Effector CD4-positive, alpha-beta T cell (primary cell): ENCODE results near the gene SIGLEC10. TPM values are rescaled to one million over a fixed set of nuclear protein-coding genes. Genes with fewer than 3 reads are reported as not detected.
"Not testable (repeated sequence)": the region's sequence is repeated elsewhere in the genome, so short reads cannot be mapped to it uniquely, and the experiment has no call there.

Experiments used
- DNase-seq: peaks from one replicate; pipeline ENCODE4 v3.0.0-alpha.2; 2020
- total RNA-seq: gene quantifications from one replicate; lab custom pipeline; 2026; lab: John Stamatoyannopoulos, UW

SIGLEC10 gene
- total RNA-seq: not detected

GRCh38 chr19:51417107-51417809 lies at the start of gene SIGLEC10:
TSS of gene SIGLEC10 (minus strand) at chr19:51417642. CDS start at chr19:51417581, 61 bp downstream.
- DNase-seq: no peak

- DNase-seq: no peak
These were observed 49.3 kb upstream of the SIGLEC10 start for GRCh38 chr19:51466723-51467122.

- not testable (repeated sequence) for DNase-seq
These were observed 46.6 kb upstream of the SIGLEC10 start for GRCh38 chr19:51463976-51464581.

- no peak for DNase-seq
These were observed 45.2 kb upstream of the SIGLEC10 start for GRCh38 chr19:51462681-51463080.

GRCh38 chr19:51462276-51462675 lies 44.8 kb upstream of the SIGLEC10 start:
- no peak for DNase-seq

GRCh38 chr19:51461723-51462161 lies 44.3 kb upstream of the SIGLEC10 start:
- DNase-seq: no peak

- DNase-seq: no peak
These were observed 42.9 kb upstream of the SIGLEC10 start for GRCh38 chr19:51460164-51460992.

- no peak for DNase-seq
These were observed 41.6 kb upstream of the SIGLEC10 start for GRCh38 chr19:51458899-51459505.

- no peak for DNase-seq
These were observed 40.7 kb upstream of the SIGLEC10 start, which contains the start of gene SIGLEC8 for GRCh38 chr19:51458051-51458645. TSS of gene SIGLEC8 (minus strand) at chr19:51458454. CDS start at chr19:51458387, 67 bp downstream.

- no peak for DNase-seq
These were observed 40.0 kb upstream of the SIGLEC10 start for GRCh38 chr19:51457351-51458013.

GRCh38 chr19:51456541-51457290 lies 39.3 kb upstream of the SIGLEC10 start:
- no peak for DNase-seq

GRCh38 chr19:51450730-51451307 lies 33.4 kb upstream of the SIGLEC10 start:
- DNase-seq: no peak

GRCh38 chr19:51448411-51449016 lies 31.1 kb upstream of the SIGLEC10 start:
- no peak for DNase-seq

- DNase-seq: no peak
These were observed 30.6 kb upstream of the SIGLEC10 start for GRCh38 chr19:51448011-51448410.

GRCh38 chr19:51447510-51447909 lies 30.1 kb upstream of the SIGLEC10 start:
- DNase-seq: not testable (repeated sequence)

- DNase-seq: peak; percentile 65
These were observed 24.3 kb upstream of the SIGLEC10 start for GRCh38 chr19:51441410-51442390.

GRCh38 chr19:51440846-51441409 lies 23.5 kb upstream of the SIGLEC10 start:
- DNase-seq: no peak

GRCh38 chr19:51440052-51440451 lies 22.6 kb upstream of the SIGLEC10 start:
- DNase-seq: no peak

- no peak for DNase-seq
These were observed 21.6 kb upstream of the SIGLEC10 start for GRCh38 chr19:51439021-51439465.
